Measurements from ENCODE around the gene NIT1.

- TF ChIP-seq CTCF (IDR thresholded peaks at IDR 0.05; ENCODE audit: control extremely low read depth in 1 of 3, insufficient read depth in 1 of 3, low read depth in 1 of 3, low read length in 3 of 3) (no peak), TEAD4 (IDR thresholded peaks at IDR 0.05; ENCODE audit: low read depth, low read length) (no peak), TAF1 (IDR thresholded peaks at IDR 0.05; ENCODE audit: low read depth, low read length) (no peak), SP1 (IDR thresholded peaks at IDR 0.05; ENCODE audit: low read depth, low read length) (no peak), CBX5 (IDR thresholded peaks at IDR 0.05; ENCODE audit: low read depth, low read length) (no peak), CHD2 (IDR thresholded peaks at IDR 0.05; ENCODE audit: low read length) (no peak), EZH2 (IDR thresholded peaks at IDR 0.05; ENCODE audit: low read depth, low read length, severe bottlenecking) (no peak), CEBPB (IDR thresholded peaks at IDR 0.05; ENCODE audit: low read depth, low read length) (no peak), CBX8 (IDR thresholded peaks at IDR 0.05; ENCODE audit: borderline replicate concordance, low read depth, low read length) (no peak), RAD21 (IDR thresholded peaks at IDR 0.05 in 1 of 2, conservative IDR thresholded peaks at IDR 0.05 in 1 of 2; ENCODE audit: low read depth in 2 of 2, low read length in 2 of 2) (no peak), EP300 (IDR thresholded peaks at IDR 0.05; ENCODE audit: borderline replicate concordance in 1 of 2, low read depth in 2 of 2, low read length in 2 of 2) (no peak)
Observed at GRCh38 chr1:161083748-161084596, 33.9 kb upstream of the NIT1 start.

Measured in H1 (cell line).